Measurements from ENCODE around the gene PTPN4.
"Not testable (repeated sequence)": the region's sequence is repeated elsewhere in the genome, so short reads cannot be mapped to it uniquely, and the experiment has no call there.

PTPN4 gene

DNA sequence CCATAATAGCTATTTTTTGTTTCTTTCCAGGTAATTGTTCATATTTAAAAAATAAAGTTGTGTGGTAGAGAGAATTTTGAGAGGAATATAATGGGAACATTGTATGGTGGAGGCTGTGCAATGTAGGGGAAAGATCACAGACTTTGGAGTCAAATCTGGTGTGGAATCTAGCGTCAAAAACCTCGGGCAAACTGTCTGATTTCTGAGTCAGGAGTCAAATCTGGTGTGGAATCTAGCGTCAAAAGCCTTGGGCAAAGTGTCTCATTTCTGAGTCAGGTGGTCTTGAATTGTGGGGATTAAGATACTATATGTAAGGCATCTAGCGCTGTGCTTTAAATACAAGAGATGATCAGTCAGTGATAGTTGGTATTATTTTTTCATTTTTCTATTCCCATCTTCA, 5.1 kb downstream of the PTPN4 start:
- no peak for DNase-seq (ENCODE audit: low read depth)

DNA sequence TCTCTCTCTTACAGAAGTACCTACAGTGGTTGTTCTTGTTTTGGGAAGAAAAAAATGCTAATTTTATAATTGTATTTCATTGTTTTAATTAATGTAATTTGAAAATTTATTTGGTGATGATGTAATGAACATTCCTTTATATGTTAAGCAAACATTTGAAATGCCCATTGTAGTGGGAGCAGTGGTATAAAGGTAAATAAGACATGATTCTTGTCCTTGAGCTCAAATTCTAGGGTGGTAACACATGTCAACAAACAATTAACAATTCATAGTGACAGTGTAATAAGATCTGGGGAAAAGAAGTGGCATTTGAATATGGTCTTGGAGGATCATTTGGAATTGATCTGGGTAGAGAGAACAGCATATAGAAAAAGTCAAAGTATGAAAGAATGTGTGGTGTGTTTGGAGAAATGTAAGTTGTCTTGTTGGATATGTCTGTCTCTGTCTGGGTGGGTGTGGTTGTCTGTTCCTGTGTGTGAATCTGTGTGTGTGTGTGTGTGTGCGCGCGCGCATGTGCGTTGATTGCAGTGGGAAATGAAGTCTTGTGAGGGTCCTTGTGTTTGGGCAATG, 5.8 kb downstream of the PTPN4 start:
- DNase-seq (ENCODE audit: low read depth) = no peak

DNA sequence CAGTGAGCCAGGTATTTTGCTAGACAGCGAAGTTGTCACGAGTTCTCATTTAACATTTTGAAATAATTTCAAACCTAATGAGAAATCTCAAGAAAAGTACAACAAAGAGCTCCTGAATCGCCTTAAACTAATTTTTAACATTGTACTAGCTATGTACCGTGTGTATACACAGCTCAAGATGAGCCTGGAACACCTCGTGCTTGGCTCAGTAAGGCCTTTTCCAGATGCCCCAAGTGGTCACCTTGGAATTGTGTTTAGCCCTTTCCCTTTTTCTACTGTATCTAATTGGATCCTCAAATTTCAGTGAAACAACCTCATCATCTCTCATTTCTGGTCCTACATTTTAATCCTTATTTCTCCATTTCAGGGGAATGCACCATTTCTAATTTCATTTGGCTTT, 7.2 kb downstream of the PTPN4 start:
- DNase-seq (ENCODE audit: low read depth) = no peak

DNA sequence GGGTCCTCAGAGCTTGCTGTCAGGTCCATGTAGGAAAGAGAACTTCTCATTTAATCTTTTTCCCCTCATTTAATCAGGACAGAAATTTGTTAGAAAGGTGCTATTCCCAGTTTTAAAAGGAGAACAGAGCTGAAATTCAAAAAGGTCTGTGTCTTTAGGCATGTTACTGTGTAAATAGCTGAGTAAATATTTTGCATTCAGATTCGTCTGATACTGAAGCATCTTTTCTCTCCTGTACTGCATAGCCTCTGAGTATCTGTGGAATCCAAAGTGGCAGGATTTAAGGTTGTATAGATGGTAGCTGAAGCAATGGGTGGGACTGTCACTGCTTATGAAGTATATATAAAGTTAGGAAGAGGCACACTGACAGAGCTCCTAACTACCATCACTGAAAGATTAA, 9.0 kb downstream of the PTPN4 start:
- DNase-seq (ENCODE audit: low read depth) = no peak

DNA sequence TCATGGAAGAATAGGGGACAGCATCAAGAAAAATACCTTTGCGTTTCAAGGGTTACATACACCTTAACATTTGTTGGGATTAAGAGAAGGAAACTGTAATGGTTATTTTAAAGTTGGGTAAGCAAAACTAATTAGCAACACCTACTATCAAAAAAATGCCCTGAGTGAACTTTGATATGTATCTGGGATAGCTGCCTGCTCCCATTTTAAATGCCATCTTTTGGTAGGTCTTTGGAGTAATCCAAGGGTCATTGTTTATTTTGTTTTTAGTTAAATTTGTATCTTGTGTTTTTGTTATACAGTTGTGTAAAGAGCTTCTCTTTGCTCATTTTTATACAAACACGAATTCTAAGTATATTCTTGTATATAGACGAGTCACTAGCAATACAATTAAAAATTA, 9.9 kb downstream of the PTPN4 start:
- no peak for DNase-seq (ENCODE audit: low read depth)

DNA sequence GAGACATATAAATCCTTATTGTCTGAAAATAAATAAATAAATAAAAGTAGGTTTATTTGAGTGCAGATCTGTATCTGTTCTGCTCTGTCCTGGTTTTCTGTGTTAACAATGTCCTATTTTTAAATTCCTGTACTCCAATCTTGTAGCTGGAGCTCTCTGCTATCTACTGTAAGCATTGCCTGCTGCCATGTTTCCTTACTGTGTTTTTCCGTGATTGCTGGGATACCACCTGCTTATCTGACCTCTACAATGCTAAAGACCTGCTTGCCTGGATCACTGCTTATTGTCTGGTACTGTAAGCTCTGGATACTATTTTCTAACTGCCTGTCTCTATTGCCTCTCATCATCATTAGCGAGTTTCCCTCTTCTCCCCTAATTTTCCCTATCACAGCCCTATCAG, 11.6 kb downstream of the PTPN4 start:
- no peak for DNase-seq (ENCODE audit: low read depth)

DNA sequence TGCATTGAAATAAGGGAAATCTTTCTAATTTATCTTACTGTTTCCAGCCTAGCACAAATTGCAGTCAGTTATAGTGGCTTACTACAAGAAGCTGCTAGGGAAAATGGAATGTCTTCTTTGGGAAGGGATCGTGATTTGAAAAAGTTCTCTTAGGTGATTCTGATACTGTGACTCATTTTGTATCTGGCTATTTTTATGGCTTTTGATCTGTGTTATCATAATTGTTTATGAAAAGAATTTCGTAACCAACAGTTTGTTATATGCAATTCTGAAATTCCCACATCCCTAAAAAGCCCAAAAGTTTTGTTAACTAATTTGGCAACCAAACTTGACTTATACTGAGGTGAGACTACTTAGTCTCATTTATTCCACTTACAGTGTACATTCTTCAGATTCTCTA, 12.4 kb downstream of the PTPN4 start:
- no peak for DNase-seq (ENCODE audit: low read depth)

DNA sequence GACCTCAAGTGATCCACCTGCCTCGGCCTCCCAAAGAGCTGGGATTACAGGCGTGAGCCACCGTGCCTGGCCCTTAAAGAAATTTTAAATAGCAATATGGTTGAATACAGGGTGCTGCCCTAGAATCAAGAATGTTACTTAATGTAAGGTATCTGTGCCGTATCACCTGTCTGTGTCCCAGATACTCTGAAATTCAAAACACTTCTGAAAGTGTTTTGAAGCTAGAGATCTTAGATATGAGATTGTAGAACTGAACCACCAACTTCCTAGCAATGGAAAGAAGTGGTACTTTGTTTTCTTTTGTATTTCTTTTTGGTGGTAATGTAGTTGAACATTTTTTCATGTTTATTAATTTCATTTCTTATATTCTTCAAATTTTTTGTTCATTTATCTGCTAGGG, 13.0 kb downstream of the PTPN4 start:
- DNase-seq (ENCODE audit: low read depth) = no peak

DNA sequence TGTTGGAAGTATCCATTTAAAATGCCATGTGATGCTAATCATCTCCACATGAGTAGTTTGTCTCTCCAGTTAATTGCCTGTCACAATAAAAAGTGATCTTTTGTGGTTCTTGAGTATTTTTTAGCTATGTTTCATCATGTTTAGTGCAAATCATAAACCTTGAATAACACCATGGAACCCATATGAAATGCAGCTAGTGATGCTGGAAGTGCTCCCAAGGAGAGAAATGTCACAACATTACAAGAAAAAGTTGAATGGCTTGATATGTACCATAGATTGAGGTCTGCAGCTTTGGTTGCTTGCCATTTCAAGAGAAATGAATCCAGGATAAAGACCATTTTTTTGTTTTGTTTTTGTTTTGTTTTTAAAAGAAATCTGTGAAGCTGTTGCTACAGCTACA, 14.3 kb downstream of the PTPN4 start:
- no peak for DNase-seq (ENCODE audit: low read depth)

DNA sequence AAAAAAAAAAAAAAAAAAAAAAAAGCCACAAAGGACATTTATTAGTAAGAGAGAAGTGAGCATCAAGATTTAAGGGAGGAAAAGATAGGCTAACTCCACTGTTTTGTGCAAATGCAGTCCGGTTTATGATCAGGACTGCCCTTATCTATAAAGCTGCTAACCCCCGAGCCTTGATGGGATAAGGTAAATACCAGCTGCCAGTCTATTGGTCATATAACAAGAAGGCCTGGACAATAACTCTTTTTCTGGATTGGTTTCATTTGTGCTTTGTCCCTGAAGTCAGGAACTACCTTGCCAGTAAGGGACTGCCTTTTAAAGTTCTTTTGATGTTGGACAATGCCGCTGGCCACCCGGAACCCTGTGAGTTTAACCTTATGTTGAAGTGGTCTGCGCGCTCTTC, 15.4 kb downstream of the PTPN4 start:
- no peak for DNase-seq (ENCODE audit: low read depth)

DNA sequence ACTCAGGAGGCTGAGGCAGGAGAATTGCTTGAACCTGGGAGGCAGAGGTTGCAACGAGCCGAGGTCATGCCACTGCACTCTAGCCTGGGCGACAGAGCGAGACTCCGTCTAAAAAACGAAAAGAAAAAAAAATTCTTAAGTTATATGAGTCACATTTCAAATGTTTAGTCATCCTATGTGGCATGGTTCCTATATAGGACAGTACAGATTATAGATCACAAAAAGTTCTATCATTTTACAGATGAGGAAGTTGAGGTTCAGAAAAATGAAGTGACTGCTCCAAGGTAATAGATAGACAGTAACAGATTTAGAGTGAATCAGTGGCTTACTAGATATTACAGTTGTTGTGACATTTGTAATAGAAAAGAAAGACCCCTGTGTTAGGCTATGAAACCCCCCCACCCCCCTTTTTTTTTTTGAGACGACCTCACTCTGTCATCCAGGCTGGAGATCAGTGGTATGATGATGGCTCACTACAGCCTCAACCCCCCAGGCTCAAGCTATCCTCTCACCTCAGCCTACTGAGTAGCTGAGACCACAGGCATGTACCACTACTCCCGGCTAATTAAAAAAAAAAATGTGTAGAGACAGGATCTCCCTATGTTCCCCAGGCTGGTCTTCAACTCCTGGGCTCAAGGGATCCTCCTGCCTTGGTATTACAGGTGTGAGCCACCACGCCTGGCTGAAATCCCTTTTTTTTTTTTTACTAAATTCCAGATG, 22.7 kb downstream of the PTPN4 start:
- DNase-seq (ENCODE audit: low read depth) = no peak

DNA sequence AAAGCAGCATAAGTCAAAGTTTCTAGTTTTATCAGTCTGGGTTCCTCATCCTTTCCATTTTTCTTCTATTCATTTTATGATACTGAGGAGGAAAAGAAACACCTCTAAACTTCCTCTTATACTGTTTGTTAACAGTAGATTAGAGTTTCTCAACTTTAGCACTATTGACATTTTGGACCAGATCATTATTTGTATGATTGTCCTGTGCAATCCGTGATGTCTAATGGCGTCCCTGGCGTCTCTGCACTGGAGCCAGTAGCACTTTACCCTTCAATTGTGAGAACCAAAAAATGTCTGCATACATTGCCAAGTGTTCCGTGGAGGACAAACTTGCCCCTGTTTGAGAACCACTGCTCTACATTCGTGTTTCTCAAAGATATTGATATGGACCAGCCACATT, 25.2 kb downstream of the PTPN4 start:
- no peak for DNase-seq (ENCODE audit: low read depth)

DNA sequence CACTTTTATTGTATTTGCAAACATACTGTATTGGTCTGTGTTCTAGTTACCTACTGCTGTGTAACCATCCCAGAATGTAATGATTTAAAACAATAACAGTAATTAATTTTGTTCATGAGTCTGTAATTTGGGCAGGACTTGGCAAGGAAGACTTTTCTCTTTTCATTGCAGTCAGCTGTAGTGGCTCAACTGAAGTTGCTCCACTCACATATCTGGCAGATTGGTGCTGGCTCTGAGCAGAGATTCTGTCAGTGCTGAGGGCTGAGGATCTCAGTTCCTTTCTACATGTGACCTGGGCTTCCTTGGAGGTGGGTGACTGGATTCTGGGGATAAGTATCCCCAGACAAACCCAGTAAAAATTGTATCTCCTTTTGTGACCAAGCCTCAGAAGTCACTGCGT, 26.6 kb downstream of the PTPN4 start:
- DNase-seq (ENCODE audit: low read depth) = no peak

DNA sequence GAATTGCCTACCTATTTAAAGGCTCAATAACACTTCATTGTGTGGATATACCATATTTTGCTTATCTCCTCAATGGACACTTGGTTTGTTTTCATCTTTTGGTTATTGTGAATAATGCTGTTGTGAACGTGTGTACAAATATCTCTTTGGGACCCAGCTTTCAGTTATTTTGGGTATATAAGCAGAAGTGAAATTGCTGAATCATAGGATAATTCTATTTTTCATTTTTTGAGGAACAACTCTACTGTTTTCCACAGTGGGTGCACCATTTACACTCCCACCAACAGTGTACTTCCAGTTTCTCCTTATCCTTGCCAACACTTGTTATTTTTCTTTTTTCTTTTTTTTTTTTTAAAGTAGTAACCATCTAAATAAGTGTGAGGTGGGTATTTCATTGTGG, 29.0 kb downstream of the PTPN4 start:
- no peak for DNase-seq (ENCODE audit: low read depth)

DNA sequence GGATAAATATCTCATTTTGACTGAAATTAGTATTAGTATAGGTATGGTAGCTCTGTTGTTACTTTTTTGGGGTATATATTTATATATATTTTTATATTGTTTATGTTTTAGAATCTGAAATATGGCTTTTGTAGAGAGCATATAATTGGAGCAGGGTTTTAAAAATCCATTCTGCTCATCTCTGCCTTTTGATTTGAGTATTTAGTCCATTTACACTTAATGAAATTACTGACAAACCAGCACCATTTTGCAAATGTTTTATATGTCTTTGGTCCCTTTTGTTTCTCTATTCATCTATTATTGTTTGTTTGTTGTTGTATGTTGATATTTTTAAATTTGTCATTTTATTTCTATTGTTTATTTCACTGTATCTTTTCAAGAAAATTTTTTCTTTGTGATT, 30.7 kb downstream of the PTPN4 start:
- DNase-seq (ENCODE audit: low read depth) = no peak

DNA sequence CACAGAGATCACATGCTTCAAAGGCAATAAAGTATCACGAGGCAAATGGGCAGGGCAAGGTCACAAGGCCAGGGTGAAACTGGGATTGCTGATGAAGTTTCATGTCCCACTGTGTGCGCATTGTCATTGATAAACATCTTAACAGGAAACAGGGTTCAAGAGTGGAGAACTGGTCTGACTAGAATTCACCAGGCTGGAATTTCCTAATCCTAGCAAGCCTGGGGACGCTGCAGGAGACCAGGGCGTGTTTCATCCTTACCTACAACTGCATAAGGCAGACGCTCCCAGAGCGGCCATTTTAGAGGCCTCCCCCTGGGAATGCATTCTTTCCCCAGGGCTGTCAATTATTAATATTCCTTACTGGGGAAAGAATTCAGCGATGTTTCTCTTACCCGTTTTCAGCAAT, 33.2 kb downstream of the PTPN4 start:
- DNase-seq (ENCODE audit: low read depth) = no peak

DNA sequence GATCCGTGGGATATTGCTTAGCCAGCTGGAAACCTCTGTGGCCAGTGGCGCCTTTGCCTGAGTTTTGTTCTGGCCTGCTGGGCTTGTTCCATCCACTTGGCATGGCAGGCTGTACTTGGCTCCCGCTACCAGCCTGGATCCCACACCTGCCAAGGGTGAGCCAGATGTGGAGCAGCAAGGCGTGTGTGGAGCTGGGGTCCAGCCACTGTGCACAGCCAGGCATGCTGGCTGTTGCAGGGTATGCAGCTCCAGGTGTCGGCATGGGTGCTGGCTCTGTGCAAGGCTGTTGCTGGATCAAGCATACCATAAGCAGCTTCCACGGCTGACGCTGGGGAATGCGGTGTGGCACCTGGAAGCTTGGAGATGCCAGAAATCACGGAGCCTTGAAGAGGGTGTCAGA, 34.5 kb downstream of the PTPN4 start:
- DNase-seq (ENCODE audit: low read depth) = no peak

DNA sequence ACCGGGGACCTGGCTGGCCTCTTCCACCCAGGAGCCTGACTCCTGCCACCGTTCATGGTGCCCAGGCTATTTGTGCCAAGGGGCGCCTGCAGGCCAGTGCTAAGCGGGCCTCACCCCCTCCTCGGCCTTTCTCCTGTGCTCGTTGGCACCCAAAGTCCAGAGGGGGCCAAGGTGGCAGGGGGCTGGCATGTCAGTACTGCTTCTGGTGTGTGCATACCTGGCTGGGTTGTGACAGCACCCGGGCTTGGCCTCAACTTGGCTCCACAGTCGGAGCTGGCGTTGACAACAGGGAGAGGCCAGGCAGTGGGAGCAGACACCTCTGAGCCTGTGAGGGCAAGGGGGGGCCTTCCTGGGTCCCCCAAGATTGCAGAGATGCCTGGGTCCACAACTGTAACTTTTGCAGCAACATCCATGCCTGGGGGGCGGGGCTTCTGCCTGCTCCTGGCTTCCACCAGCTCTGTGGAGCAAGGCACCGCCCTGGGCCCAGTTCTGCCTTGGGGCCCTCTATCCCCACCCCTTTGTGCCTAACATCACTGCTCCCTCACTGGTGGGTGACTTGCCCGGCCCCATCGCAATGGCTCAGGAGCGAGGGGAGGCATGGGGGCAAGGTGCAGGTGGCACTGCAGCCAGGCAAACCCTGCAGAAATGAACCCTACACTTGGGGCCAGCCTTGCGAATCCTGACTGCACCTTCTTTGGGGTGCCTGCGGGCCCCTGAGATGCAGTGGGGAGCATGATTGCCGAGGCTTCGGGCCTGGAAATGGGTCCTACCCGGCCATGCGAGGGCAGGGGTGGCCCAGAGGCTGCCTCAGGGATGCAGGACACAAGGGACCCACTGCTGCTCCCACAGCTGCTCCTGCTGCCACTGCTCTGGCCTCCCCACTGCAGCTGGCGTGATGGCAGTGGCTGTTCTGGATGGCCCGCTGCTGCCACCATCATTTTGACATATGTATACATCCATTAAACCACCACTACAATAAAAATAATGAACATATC, 35.9 kb downstream of the PTPN4 start:
- no peak for DNase-seq (ENCODE audit: low read depth)

DNA sequence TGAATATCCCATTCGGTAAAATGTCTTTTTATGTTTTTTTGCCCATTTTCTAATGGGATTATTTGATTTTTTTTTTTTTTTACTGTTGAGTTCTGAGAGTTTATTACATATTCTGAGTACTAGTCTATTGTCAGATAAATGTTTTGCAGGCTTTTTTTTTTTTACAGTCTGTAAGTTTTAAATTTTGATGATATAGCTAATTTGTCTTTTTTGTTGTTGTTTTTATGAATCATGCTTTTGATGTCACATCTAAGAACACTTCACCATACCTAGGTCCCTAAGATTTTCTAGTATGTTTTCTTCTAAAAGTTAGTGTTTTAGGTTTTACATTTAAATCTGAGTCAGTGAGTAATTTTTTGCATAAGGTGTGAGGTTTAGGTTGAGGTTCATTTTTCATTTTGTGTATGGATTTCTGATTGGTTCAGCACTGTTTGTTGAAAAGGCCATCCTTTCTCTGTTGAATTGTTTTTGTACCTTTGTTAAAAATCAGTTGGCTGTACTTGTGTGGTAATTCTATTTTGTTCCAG, 40.7 kb downstream of the PTPN4 start:
- no peak for DNase-seq (ENCODE audit: low read depth)

DNA sequence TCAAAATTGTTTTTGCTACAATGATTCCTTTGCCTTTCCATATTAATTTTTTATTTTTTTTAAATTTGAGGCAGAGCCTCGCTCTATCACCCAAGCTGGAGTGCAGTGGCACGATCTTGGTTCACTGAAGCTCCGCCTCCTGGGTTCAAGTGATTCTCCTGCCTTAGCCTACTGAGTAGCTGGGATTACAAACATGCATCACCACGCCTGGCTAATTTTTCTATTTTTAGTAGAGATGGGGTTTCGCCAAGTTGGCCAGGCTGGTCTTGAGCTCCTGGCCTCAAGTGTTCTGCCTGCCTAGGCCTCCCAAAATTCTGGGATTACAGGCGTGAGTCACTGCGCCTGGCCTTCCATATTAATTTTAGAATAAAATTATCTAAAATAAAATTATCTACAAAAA, 41.3 kb downstream of the PTPN4 start:
- no peak for DNase-seq (ENCODE audit: low read depth)

DNA sequence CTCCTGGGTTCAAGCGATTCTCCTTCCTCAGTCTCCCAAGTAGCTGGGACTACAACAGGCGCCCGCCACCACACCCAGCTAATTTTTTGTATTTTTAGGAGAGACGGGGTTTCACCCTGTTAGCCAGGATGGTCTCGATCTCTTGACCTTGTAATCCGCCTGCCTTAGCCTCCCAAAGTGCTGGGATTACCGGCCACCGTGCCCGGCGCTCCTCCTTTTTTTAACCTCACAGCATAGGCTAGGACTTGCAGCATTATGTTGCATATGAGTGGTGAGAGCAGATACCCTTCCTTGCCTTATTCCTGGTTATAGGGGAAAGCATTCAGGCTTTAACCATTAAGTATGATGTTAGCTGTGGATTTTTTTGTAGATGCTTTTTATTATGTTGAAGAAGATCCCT, 42.3 kb downstream of the PTPN4 start:
- not testable (repeated sequence) for DNase-seq (ENCODE audit: low read depth)

DNA sequence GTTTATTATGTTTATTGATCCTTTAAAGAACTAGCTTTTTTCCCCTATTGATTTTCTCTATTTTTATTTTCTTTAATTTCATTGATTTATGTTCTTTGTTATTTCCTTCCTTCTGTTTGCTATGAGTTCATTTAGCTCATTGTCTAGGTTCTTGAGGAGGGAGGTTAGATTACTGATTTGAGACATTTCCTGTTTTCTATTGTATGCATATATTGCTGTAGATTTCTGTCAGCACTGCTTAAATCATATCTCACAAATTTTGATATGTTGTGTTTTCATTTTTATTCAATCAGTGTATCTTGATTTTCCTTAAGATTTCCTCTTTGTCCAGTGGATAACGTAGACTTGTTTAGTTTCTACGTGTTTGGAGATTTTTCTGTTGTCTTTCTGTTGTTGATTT, 43.4 kb downstream of the PTPN4 start:
- DNase-seq (ENCODE audit: low read depth) = no peak

DNA sequence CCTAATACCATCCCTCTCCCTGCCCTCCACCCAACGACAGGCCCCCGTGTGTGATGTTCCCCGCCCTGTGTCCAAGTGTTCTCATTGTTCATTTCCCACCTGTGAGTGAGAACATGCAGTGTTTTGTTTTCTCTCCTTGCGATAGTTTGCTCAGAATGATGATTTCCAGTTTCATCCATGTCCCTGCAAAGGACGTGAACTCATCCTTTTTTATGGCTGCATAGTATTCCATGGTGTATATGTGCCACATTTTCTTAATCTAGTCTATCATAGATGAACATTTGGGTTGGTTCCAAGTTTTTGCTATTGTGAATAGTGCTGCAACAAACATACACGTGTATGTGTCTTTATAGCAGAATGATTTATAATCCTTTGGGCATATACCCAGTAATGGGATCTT, 44.7 kb downstream of the PTPN4 start:
- DNase-seq (ENCODE audit: low read depth) = not testable (repeated sequence)
